Measurements from ENCODE around the gene BET1. TPM values are rescaled to one million over a fixed set of nuclear protein-coding genes. Genes with fewer than 3 reads are reported as not detected.

BET1 gene
- total and polyA plus RNA-seq, 8 donors: 22.0 to 49.4 (median 38.6) TPM

DNA sequence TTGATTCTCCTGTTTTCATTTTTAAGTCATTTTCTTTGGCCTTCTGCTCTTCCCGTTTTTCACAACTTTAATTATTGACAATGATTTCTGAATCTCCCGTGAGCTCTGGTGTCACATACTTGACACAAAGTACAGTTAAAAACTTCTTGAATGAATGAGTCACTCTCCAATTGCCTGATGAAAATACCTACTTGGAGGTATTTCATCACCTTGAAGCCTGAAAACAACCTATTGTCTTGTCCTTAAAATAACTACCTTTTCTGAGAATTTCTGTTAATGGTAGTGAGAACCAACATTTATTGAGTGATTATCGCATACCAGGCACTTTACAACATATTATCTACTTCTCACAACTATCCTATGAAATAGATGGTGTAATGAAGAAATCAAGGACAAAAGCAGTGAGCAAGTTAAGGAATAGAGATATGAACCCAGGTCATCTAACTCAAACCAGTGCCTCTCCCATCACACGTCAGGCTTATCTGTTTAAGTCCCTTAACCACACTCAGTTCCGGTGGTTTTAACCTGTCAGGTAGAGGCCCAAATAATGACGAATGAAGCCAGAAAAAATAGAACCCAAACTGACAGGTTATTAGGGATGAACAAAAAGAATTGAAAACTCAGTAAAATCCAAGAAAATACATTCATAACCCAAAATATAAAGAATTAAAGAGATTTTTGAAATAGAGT is 11.6 kb downstream of the BET1 start:
- no peak overlapping the region for H3K27ac ChIP-seq
- H3K4me3 ChIP-seq: no peak overlapping the region
- intact Hi-C loops (cut with DNase I): no loop called here
- no peaks in the 10 kb centered on the region for H3K9me3 ChIP-seq
- DNase-seq (no peak), ATAC-seq (no peak)
- H3K36me3 ChIP-seq: peaks cover 0 to 27% of the 10 kb centered on the region in 2 donors
- TF ChIP-seq, protein P1, sequence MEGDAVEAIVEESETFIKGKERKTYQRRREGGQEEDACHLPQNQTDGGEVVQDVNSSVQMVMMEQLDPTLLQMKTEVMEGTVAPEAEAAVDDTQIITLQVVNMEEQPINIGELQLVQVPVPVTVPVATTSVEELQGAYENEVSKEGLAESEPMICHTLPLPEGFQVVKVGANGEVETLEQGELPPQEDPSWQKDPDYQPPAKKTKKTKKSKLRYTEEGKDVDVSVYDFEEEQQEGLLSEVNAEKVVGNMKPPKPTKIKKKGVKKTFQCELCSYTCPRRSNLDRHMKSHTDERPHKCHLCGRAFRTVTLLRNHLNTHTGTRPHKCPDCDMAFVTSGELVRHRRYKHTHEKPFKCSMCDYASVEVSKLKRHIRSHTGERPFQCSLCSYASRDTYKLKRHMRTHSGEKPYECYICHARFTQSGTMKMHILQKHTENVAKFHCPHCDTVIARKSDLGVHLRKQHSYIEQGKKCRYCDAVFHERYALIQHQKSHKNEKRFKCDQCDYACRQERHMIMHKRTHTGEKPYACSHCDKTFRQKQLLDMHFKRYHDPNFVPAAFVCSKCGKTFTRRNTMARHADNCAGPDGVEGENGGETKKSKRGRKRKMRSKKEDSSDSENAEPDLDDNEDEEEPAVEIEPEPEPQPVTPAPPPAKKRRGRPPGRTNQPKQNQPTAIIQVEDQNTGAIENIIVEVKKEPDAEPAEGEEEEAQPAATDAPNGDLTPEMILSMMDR (IDR thresholded peaks at IDR 0.05): no peak
- H3K4me1 ChIP-seq: no peaks in the 10 kb centered on the region
- no peaks in the 10 kb centered on the region for H3K27me3 ChIP-seq

DNA sequence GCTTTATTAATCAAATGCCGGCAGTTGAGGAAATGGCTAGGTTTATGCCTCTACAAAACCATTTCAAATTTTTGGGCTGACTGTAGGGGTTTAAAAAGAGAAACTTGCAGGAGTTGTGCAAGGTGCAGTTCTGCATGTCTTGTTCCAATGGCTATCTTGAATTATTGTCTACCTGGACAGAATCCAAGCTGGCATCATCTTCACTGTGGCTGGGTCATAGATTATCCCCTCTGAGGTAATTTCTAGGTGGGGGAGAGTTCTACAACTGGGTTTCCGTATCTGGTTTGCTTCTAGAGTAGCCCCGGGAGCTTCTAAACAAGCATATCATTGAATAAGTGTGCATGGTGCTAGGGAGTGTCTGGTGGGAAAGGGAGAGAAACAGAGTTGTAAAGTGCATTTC is 16.9 kb downstream of the BET1 start:
- TF ChIP-seq, protein P1 (IDR thresholded peaks at IDR 0.05): no peak
- Histone ChIP-seq H3K36me3 (no peaks in the 10 kb centered on the region), H3K4me3 (no peak overlapping the region), H3K27me3 (no peaks in the 10 kb centered on the region), H3K9me3 (no peaks in the 10 kb centered on the region), H3K27ac (no peak overlapping the region), H3K4me1 (no peaks in the 10 kb centered on the region)
- DNase-seq (no peak), ATAC-seq (no peak)
- intact Hi-C loops (cut with DNase I): no loop called here

DNA sequence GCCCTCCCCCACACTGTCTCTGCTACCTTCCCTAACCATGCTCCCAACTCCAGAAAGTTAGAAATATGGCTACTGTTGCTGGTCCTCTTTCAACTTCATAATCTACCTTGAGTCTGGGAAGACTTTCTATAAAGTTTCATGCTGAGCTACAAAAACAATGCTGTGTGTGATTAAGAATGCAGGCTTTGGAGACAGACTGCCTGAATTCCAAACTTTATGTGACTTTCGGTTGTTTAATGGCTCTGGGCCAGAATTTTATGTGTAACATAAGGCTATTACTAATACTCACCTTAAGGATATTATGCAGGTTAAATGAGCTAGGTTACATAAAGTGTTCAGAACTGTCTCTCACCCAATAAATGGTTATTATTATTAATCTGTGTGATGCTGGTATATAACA is 19.1 kb downstream of the BET1 start:
- H3K27ac ChIP-seq: no peak overlapping the region
- no peaks in the 10 kb centered on the region for H3K4me1 ChIP-seq
- H3K9me3 ChIP-seq: no peaks in the 10 kb centered on the region
- TF ChIP-seq, protein P1 (IDR thresholded peaks at IDR 0.05): no peak
- ATAC-seq: no peak
- H3K27me3 ChIP-seq: no peaks in the 10 kb centered on the region
- no peak overlapping the region for H3K4me3 ChIP-seq
- H3K36me3 ChIP-seq: no peaks in the 10 kb centered on the region
- no peak for DNase-seq
- intact Hi-C loops (cut with DNase I): no loop called here

DNA sequence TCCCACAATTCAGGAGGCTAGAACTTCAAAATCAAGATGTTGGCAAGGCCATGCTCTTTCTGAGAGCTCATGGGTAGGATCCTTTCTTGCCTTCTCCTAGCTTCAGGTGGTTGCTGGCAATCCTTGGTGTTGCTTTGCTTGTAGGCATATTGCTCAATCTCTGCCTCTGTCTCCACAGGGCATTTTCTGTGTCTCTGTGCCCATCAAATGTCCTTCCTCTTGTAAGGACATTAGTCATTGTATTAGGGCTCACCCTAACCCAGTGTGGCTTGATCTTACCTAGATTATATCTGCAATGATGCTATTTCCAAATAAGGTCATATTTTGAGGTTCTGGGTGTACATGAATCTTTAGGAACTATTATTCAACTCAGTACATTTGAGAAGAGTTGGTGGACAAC is 20.1 kb downstream of the BET1 start:
- DNase-seq (no peak), ATAC-seq (no peak)
- TF ChIP-seq, protein P1 (IDR thresholded peaks at IDR 0.05): no peak
- Histone ChIP-seq H3K9me3 (no peaks in the 10 kb centered on the region), H3K4me3 (no peak overlapping the region), H3K4me1 (no peaks in the 10 kb centered on the region), H3K27me3 (no peaks in the 10 kb centered on the region), H3K27ac (no peak overlapping the region), H3K36me3 (no peaks in the 10 kb centered on the region)
- intact Hi-C loops (cut with DNase I): no loop called here

DNA sequence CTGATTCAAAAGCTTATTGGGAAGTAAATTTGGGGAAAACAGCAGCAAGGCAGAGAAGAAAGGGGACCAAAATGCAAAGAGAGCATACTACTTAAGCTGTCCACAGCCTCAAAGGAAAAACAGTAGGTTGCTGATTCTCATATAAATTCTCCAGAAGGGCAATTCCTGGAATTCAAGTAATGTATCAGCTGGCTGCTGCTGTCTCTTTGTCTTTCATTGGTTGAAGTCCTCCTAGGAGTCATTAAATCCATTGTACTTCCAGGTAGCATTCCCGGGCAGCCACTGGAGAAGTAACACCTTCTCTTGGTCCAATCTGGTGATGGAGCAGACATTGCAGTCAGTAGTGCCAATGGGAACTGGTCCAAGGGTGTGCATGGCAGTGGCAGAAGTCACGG is 22.7 kb downstream of the BET1 start:
- Histone ChIP-seq H3K4me1 (no peaks in the 10 kb centered on the region), H3K36me3 (no peaks in the 10 kb centered on the region), H3K4me3 (no peak overlapping the region), H3K27me3 (no peaks in the 10 kb centered on the region), H3K27ac (no peak overlapping the region), H3K9me3 (no peaks in the 10 kb centered on the region)
- DNase-seq (no peak), ATAC-seq (no peak)
- intact Hi-C loops (cut with DNase I): no loop called here
- TF ChIP-seq, protein P1 (IDR thresholded peaks at IDR 0.05): no peak

All from left lung (tissue), 10 donors.